H9 (cell line): ENCODE data around the gene GPR32. TPM values are rescaled to one million over a fixed set of nuclear protein-coding genes. Genes with fewer than 3 reads are reported as not detected.

ENCODE experiments used
- DNase-seq: peaks from one replicate; pipeline ENCODE4 v3.0.0-alpha.2; 2017
- H2AFZ ChIP-seq: one replicate; pipeline ENCODE4 v1.6.1; 2013; ENCODE audit warnings: mild to moderate bottlenecking, low read length, control low read depth, moderate library complexity
- H2AK5ac ChIP-seq: 2 replicates; pipeline ENCODE4 v1.6.1; 2013; ENCODE audit warnings: low read length, control low read depth, mixed read lengths; ENCODE audit not compliant: insufficient read length
- H2BK120ac ChIP-seq: one replicate; pipeline ENCODE4 v1.6.1; 2013; ENCODE audit warnings: low read depth, mild to moderate bottlenecking, low read length, control low read depth, inconsistent platforms; ENCODE audit not compliant: poor library complexity, severe bottlenecking
- H2BK12ac ChIP-seq: 2 replicates; pipeline ENCODE4 v1.6.1; 2013; ENCODE audit warnings: low read length, control low read depth, mixed read lengths, low read depth; ENCODE audit not compliant: insufficient read length
- H2BK15ac ChIP-seq: 2 replicates; pipeline ENCODE4 v1.6.1; 2013; ENCODE audit warnings: low read depth, low read length, control low read depth
- H2BK20ac ChIP-seq: one replicate; pipeline ENCODE4 v1.6.1; 2013; ENCODE audit warnings: low read depth, mild to moderate bottlenecking, low read length, control low read depth, inconsistent platforms; ENCODE audit not compliant: poor library complexity, severe bottlenecking
- H2BK5ac ChIP-seq: 2 replicates; pipeline ENCODE4 v1.6.1; 2013; ENCODE audit warnings: low read length, control low read depth, mixed read lengths; ENCODE audit not compliant: insufficient read length
- H3K14ac ChIP-seq: 2 replicates; pipeline ENCODE4 v1.6.1; 2013; ENCODE audit warnings: low read length, control low read depth; ENCODE audit not compliant: insufficient read depth
- H3K18ac ChIP-seq: 2 replicates; pipeline ENCODE4 v1.6.1; 2013; ENCODE audit warnings: low read depth, mild to moderate bottlenecking, mixed read lengths, low read length, control low read depth; ENCODE audit not compliant: insufficient read length
- H3K23ac ChIP-seq: 2 replicates; pipeline ENCODE4 v1.6.1; 2013; ENCODE audit warnings: low read length, control low read depth, mixed read lengths, low read depth; ENCODE audit not compliant: insufficient read length
- H3K23me2 ChIP-seq: 2 replicates; pipeline ENCODE4 v1.6.1; 2013; ENCODE audit warnings: low read depth, mild to moderate bottlenecking, mixed read lengths, low read length, control low read depth; ENCODE audit not compliant: insufficient read length, poor library complexity, severe bottlenecking
- H3K27ac ChIP-seq: 2 replicates; pipeline ENCODE4 v1.5.1; 2013; ENCODE audit warnings: low read length, control low read depth, mixed read lengths, low read depth; ENCODE audit not compliant: insufficient read length
- H3K27me3 ChIP-seq: 2 replicates; pipeline ENCODE4 v1.6.1; 2013; ENCODE audit warnings: low read length, control low read depth, inconsistent platforms; ENCODE audit not compliant: insufficient read depth
- H3K4ac ChIP-seq: 2 replicates; pipeline ENCODE4 v1.6.1; 2013; ENCODE audit warnings: low read depth, mild to moderate bottlenecking, control low read depth, inconsistent platforms, low read length, moderate library complexity
- H3K4me1 ChIP-seq: 2 replicates; pipeline ENCODE4 v1.6.1; 2013; ENCODE audit warnings: low read length, control low read depth, inconsistent platforms; ENCODE audit not compliant: insufficient read depth
- H3K4me2 ChIP-seq: 2 replicates; pipeline ENCODE4 v1.6.1; 2013; ENCODE audit warnings: low read length, control low read depth, mixed read lengths; ENCODE audit not compliant: insufficient read length, insufficient read depth
- H3K56ac ChIP-seq: 2 replicates; pipeline ENCODE4 v1.6.1; 2013; ENCODE audit warnings: low read depth, mild to moderate bottlenecking, mixed read lengths, low read length, control low read depth; ENCODE audit not compliant: insufficient read length
- H3K79me1 ChIP-seq: 2 replicates; pipeline ENCODE4 v1.6.1; 2013; ENCODE audit warnings: low read depth, mild to moderate bottlenecking, moderate library complexity, low read length, control low read depth, inconsistent platforms; ENCODE audit not compliant: insufficient read depth, poor library complexity, severe bottlenecking
- H3K79me2 ChIP-seq: 2 replicates; pipeline ENCODE4 v1.6.1; 2013; ENCODE audit warnings: low read length, control low read depth, inconsistent platforms; ENCODE audit not compliant: insufficient read depth
- H3K9ac ChIP-seq: 2 replicates; pipeline ENCODE4 v1.6.1; 2013; ENCODE audit warnings: low read length, control low read depth, mixed read lengths; ENCODE audit not compliant: insufficient read length; ENCODE audit errors: extremely low read depth
- H3K9me3 ChIP-seq: one replicate; pipeline ENCODE4 v1.6.1; 2013; ENCODE audit warnings: low read depth, low read length, inconsistent platforms; ENCODE audit not compliant: control insufficient read depth
- H3T11ph ChIP-seq: one replicate; pipeline ENCODE4 v1.6.1; 2013; ENCODE audit warnings: mild to moderate bottlenecking, low read length, control low read depth, inconsistent platforms
- H4K20me1 ChIP-seq: one replicate; pipeline ENCODE4 v1.6.1; 2013; ENCODE audit not compliant: control insufficient read depth, insufficient read length, insufficient read depth
- H4K5ac ChIP-seq: 2 replicates; pipeline ENCODE4 v1.6.1; 2013; ENCODE audit warnings: low read depth, mild to moderate bottlenecking, mixed read lengths, low read length, control low read depth; ENCODE audit not compliant: insufficient read length
- H4K8ac ChIP-seq: replicated peaks from 2 replicates; pipeline ENCODE4 v1.6.1; 2013; ENCODE audit warnings: low read length, control low read depth, mixed read lengths, low read depth; ENCODE audit not compliant: insufficient read length
- H4K91ac ChIP-seq: 2 replicates; pipeline ENCODE4 v1.6.1; 2013; ENCODE audit warnings: low read depth, mild to moderate bottlenecking, moderate library complexity, mixed read lengths, low read length, control low read depth; ENCODE audit not compliant: insufficient read length
- H3K27ac Mint-ChIP-seq, 3 experiments: 2 replicates in 2 of 3; 3 replicates in 1 of 3; pipeline ENCODE4 v1.8.0; 2020 to 2021; ENCODE audit warnings: mixed read lengths in 3 of 3, mild to moderate bottlenecking in 1 of 3, moderate library complexity in 1 of 3
- H3K27me3 Mint-ChIP-seq: 2 replicates; pipeline ENCODE4 v1.8.0; 2021; ENCODE audit warnings: low read depth, mild to moderate bottlenecking, moderate library complexity, mixed read lengths
- H3K36me3 Mint-ChIP-seq, 3 experiments: 2 replicates in 2 of 3; 3 replicates in 1 of 3; pipeline ENCODE4 v1.8.0; 2020 to 2021; ENCODE audit warnings: low read depth in 3 of 3, mixed read lengths in 3 of 3; ENCODE audit not compliant: insufficient read depth in 1 of 3
- H3K4me1 Mint-ChIP-seq, 2 experiments: 2 replicates each; pipeline ENCODE4 v1.8.0; 2020; ENCODE audit warnings: mixed read lengths in 2 of 2
- H3K4me3 Mint-ChIP-seq, 2 experiments: 2 replicates in 1 of 2; 3 replicates in 1 of 2; pipeline ENCODE4 v1.8.0; 2020 to 2021; ENCODE audit warnings: mild to moderate bottlenecking in 2 of 2, mixed read lengths in 2 of 2, moderate library complexity in 1 of 2
- H3K9me3 Mint-ChIP-seq, 2 experiments: 2 replicates in 1 of 2; 3 replicates in 1 of 2; pipeline ENCODE4 v1.8.0; 2020; ENCODE audit warnings: mild to moderate bottlenecking in 2 of 2, mixed read lengths in 2 of 2, moderate library complexity in 1 of 2
- CTCF ChIP-seq: fragments of 200-600 bp; sonication (generic); conservative IDR thresholded peaks from 3 replicates; pipeline ENCODE4 v1.8.0; 2021; ENCODE audit warnings: antibody characterized with exemption, mild to moderate bottlenecking
- WGBS: extraction: QIAGEN DNeasy Blood & Tissue Kit; methylation state at CpG from one replicate; pipeline ENCODE4 v1.1.7; 2013; ENCODE audit warnings: missing lambda C conversion rate, low lambda C conversion rate, mixed read lengths; ENCODE audit not compliant: insufficient read length; ENCODE audit errors: extremely low coverage; 5-methylcytosine and 5-hydroxymethylcytosine counted together
- total RNA-seq: library from RNA; stranded (reverse); gene quantifications from 2 replicates; pipeline ENCODE4 v1.2.1, GENCODE V29; 2021

GPR32 gene
- total RNA-seq, 1 experiment from 2014 or later: not detected

- Histone ChIP-seq H3K23ac (no peak overlapping the region), H3K18ac (no peak overlapping the region), H2BK12ac (no peak overlapping the region), H2BK5ac (no peak overlapping the region), H2AK5ac (no peak overlapping the region), H3K4me2 (no peak overlapping the region), H2BK120ac (no peak overlapping the region), H3K4me1 (peaks cover 2% of the 10 kb centered on the region; the same call in 1 of the 2 replicates), H2BK15ac (no peak overlapping the region), H3K23me2 (no peaks in the 10 kb centered on the region), H4K91ac (no peak overlapping the region), H2AFZ (no peak overlapping the region), H3K79me2 (no peaks in the 10 kb centered on the region), H4K8ac (no peak overlapping the region), H3K56ac (no peak overlapping the region), H3T11ph (no peak overlapping the region), H4K5ac (no peak overlapping the region), H3K27me3 (peaks cover 17% of the 10 kb centered on the region; the same call in 1 of the 2 replicates), H3K9ac (no peak overlapping the region), H2BK20ac (no peak overlapping the region), H3K79me1 (no peaks in the 10 kb centered on the region), H3K27ac (no peak overlapping the region), H3K14ac (no peak overlapping the region), H3K9me3 (no peaks in the 10 kb centered on the region), H4K20me1 (no peaks in the 10 kb centered on the region), H3K4ac (no peak overlapping the region)
- TF ChIP-seq CTCF: no peak
- no peak for DNase-seq
- H3K27ac Mint-ChIP-seq: no peak overlapping the region
- H3K4me3 Mint-ChIP-seq: no peak overlapping the region
- peaks cover 92% of the 10 kb centered on the region for H3K27me3 Mint-ChIP-seq
- peaks cover 2 to 13% of the 10 kb centered on the region in 2 experiments; a peak in 4 of 5 replicates for H3K9me3 Mint-ChIP-seq
- no peaks in the 10 kb centered on the region for H3K36me3 Mint-ChIP-seq
- WGBS: no CpG with 5 or more reads among the region's 5 CpGs
- H3K4me1 Mint-ChIP-seq: peaks cover 14 to 23% of the 10 kb centered on the region in 2 experiments
Observed at GRCh38 chr19:50776131-50776530, 5.9 kb downstream of the GPR32 start.
